DND-41 (cell line): ENCODE measurements around the gene FBXO42.

ENCODE experiments used
- EZH2 ChIP-seq: IDR thresholded peaks from 3 replicates; pipeline ENCODE4 v1.6.1; 2012; ENCODE audit warnings: borderline replicate concordance, low read depth, mild to moderate bottlenecking, moderate library complexity, low read length, inconsistent platforms; ENCODE audit not compliant: severe bottlenecking
- TF ChIP-seq, protein P1 (sequence below): IDR thresholded peaks from 2 replicates; pipeline ENCODE4 v1.5.1; 2012; ENCODE audit warnings: borderline replicate concordance, low read length, moderate library complexity, mild to moderate bottlenecking; ENCODE audit not compliant: poor library complexity, severe bottlenecking; ENCODE audit errors: extremely low read depth

DNA sequence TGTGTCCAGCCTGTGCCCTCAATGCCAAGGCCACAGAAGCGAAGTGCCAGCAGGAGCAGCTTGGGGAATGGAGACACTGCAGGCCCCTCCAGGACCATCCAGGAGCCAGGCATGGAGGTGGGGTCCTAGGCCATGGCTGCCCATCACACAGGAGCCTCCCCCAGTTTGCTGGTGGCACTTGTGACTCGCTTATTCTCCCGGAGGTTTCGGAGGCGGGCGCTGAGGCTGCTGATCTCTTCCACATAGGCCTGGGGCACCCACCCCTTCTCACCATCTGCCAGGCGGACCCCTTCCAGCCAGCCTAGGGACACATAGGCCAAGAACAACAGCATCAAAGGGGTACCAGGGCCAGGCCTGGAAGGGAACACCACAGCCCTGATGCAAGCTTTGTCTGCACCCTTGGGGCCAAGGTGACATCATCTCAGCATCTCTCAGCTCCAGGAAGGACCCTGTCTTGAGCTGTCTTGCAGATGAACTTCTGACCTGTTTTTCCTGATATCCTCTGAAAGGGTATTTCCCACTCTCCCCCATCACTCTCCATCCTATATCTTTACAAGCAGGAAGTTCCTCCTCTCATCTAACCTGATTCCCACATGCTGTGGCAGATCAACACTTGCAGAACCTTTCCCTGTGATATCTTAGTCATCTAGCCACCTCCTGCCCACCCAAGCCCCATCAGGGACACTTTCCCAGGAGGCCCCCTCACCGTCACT lies 153.7 kb downstream of the FBXO42 start:
- TF ChIP-seq, protein P1, sequence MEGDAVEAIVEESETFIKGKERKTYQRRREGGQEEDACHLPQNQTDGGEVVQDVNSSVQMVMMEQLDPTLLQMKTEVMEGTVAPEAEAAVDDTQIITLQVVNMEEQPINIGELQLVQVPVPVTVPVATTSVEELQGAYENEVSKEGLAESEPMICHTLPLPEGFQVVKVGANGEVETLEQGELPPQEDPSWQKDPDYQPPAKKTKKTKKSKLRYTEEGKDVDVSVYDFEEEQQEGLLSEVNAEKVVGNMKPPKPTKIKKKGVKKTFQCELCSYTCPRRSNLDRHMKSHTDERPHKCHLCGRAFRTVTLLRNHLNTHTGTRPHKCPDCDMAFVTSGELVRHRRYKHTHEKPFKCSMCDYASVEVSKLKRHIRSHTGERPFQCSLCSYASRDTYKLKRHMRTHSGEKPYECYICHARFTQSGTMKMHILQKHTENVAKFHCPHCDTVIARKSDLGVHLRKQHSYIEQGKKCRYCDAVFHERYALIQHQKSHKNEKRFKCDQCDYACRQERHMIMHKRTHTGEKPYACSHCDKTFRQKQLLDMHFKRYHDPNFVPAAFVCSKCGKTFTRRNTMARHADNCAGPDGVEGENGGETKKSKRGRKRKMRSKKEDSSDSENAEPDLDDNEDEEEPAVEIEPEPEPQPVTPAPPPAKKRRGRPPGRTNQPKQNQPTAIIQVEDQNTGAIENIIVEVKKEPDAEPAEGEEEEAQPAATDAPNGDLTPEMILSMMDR: no peak
- no peak for TF ChIP-seq EZH2
